ENCODE data around the gene TULP4. TPM values are rescaled to one million over a fixed set of nuclear protein-coding genes. Genes with fewer than 3 reads are reported as not detected.
"Not testable (repeated sequence)": the region's sequence is repeated elsewhere in the genome, so short reads cannot be mapped to it uniquely, and the experiment has no call there.

The TULP4 gene
- total RNA-seq, 1 experiment from 2014 or later = 64.6 TPM

DNA sequence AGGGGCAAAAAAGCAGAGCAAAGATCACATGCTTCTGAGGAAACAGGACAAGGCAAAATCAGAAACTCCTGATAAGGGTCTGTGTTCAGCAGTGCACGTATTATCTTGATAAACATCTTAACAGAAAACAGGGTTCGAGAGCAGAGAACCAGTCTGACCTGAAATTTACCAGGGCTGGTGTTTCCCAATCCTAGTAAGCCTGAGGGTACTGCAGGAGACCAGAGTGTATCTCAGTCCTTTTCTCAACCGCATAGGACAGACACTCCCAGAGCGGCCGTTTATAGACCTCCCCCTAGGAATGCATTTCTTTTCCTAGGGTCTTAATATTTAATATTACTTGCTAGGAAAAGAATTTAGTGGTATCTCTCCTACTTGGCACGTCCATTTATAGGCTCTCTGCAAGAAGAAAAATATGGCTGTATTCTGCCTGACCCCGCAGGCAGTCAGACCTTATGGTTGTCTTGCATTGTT is 15.4 kb upstream of the TULP4 start:
- H3K4me3 Mint-ChIP-seq; H3K27ac Mint-ChIP-seq; H3K18ac ChIP-seq (ENCODE audit: insufficient read length, low read depth, low read length); H4K5ac ChIP-seq (ENCODE audit: insufficient read length, low read depth, low read length); H3K4me1 ChIP-seq (ENCODE audit: insufficient read depth, low read length); DNase-seq; H3K4me1 Mint-ChIP-seq; H4K91ac ChIP-seq (ENCODE audit: insufficient read length, low read depth, low read length); H3K14ac ChIP-seq (ENCODE audit: insufficient read depth, low read length); H3K27me3 ChIP-seq (ENCODE audit: insufficient read depth, low read length); H2AFZ ChIP-seq (ENCODE audit: low read length); H2BK20ac ChIP-seq (ENCODE audit: low read depth, low read length, poor library complexity, severe bottlenecking); H3K79me2 ChIP-seq (ENCODE audit: insufficient read depth, low read length); H3T11ph ChIP-seq (ENCODE audit: low read length); H4K8ac ChIP-seq (replicated peaks; ENCODE audit: insufficient read length, low read depth, low read length); H3K27ac ChIP-seq (ENCODE audit: insufficient read length, low read depth, low read length); H2BK120ac ChIP-seq (ENCODE audit: low read depth, low read length, poor library complexity, severe bottlenecking); H2BK12ac ChIP-seq (ENCODE audit: insufficient read length, low read depth, low read length); H3K9me3 ChIP-seq (ENCODE audit: control insufficient read depth, low read depth, low read length); H3K79me1 ChIP-seq (ENCODE audit: insufficient read depth, low read depth, low read length, poor library complexity, severe bottlenecking); H3K9ac ChIP-seq (ENCODE audit: extremely low read depth, insufficient read length, low read length); H2AK5ac ChIP-seq (ENCODE audit: insufficient read length, low read length); H2BK5ac ChIP-seq (ENCODE audit: insufficient read length, low read length); H3K56ac ChIP-seq (ENCODE audit: insufficient read length, low read depth, low read length); H2BK15ac ChIP-seq (ENCODE audit: low read depth, low read length); H3K4ac ChIP-seq (ENCODE audit: low read depth, low read length); H3K23me2 ChIP-seq (ENCODE audit: insufficient read length, low read depth, low read length, poor library complexity, severe bottlenecking); H4K20me1 ChIP-seq (ENCODE audit: control insufficient read depth, insufficient read depth, insufficient read length); H3K27me3 Mint-ChIP-seq (ENCODE audit: low read depth); H3K4me2 ChIP-seq (ENCODE audit: insufficient read depth, insufficient read length, low read length); H3K23ac ChIP-seq (ENCODE audit: insufficient read length, low read depth, low read length): not testable (repeated sequence)
- Mint-ChIP-seq H3K9me3 (peaks cover 34 to 40% of the 10 kb centered on the region in 2 experiments), H3K36me3 (ENCODE audit: insufficient read depth in 1 of 3, low read depth in 3 of 3) (peaks cover 47 to 55% (median 50%) of the 10 kb centered on the region in 3 experiments)
- WGBS (ENCODE audit: extremely low coverage, insufficient read length, low lambda C conversion rate) = no CpG with 5 or more reads among the region's 7 CpGs

DNA sequence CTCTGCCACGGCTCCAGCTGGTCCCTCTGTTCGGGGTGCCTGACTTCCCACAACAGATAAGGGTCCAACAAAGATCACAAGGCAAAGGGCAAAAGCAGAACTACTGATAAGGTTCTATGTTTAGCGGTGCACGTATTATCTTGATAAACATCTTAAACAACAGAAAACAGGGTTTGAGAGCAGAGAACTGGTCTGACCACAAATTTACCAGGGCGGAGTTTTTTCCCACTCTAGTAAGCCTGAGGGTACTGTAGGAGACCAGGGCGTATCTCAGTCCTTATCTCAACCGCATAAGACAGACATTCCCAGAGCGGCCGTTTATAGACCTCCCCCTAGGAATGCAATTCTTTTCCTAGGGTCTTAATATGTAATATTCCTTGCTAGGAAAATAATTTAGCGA is 14.6 kb upstream of the TULP4 start:
- H3K4me3 Mint-ChIP-seq; H3K27me3 Mint-ChIP-seq (ENCODE audit: low read depth); H2BK20ac ChIP-seq (ENCODE audit: low read depth, low read length, poor library complexity, severe bottlenecking); H3K4ac ChIP-seq (ENCODE audit: low read depth, low read length); H2BK120ac ChIP-seq (ENCODE audit: low read depth, low read length, poor library complexity, severe bottlenecking); H3K23ac ChIP-seq (ENCODE audit: insufficient read length, low read depth, low read length); H3K23me2 ChIP-seq (ENCODE audit: insufficient read length, low read depth, low read length, poor library complexity, severe bottlenecking); H3K79me2 ChIP-seq (ENCODE audit: insufficient read depth, low read length); H3K79me1 ChIP-seq (ENCODE audit: insufficient read depth, low read depth, low read length, poor library complexity, severe bottlenecking); H3K9me3 ChIP-seq (ENCODE audit: control insufficient read depth, low read depth, low read length); H2BK5ac ChIP-seq (ENCODE audit: insufficient read length, low read length); H4K5ac ChIP-seq (ENCODE audit: insufficient read length, low read depth, low read length); H3K9ac ChIP-seq (ENCODE audit: extremely low read depth, insufficient read length, low read length); H3K56ac ChIP-seq (ENCODE audit: insufficient read length, low read depth, low read length); H3K14ac ChIP-seq (ENCODE audit: insufficient read depth, low read length); H3K18ac ChIP-seq (ENCODE audit: insufficient read length, low read depth, low read length); H4K91ac ChIP-seq (ENCODE audit: insufficient read length, low read depth, low read length); H3K4me1 ChIP-seq (ENCODE audit: insufficient read depth, low read length); H2BK15ac ChIP-seq (ENCODE audit: low read depth, low read length); H2AK5ac ChIP-seq (ENCODE audit: insufficient read length, low read length); DNase-seq; H3K27ac Mint-ChIP-seq; H3T11ph ChIP-seq (ENCODE audit: low read length); H4K20me1 ChIP-seq (ENCODE audit: control insufficient read depth, insufficient read depth, insufficient read length); H3K4me1 Mint-ChIP-seq; H2BK12ac ChIP-seq (ENCODE audit: insufficient read length, low read depth, low read length); H2AFZ ChIP-seq (ENCODE audit: low read length); H4K8ac ChIP-seq (replicated peaks; ENCODE audit: insufficient read length, low read depth, low read length); H3K4me2 ChIP-seq (ENCODE audit: insufficient read depth, insufficient read length, low read length); H3K27ac ChIP-seq (ENCODE audit: insufficient read length, low read depth, low read length); H3K27me3 ChIP-seq (ENCODE audit: insufficient read depth, low read length): not testable (repeated sequence)
- Mint-ChIP-seq H3K9me3 (peaks cover 34 to 40% of the 10 kb centered on the region in 2 experiments), H3K36me3 (ENCODE audit: insufficient read depth in 1 of 3, low read depth in 3 of 3) (peaks cover 47 to 55% (median 50%) of the 10 kb centered on the region in 3 experiments)
- no CpG with 5 or more reads among the region's 10 CpGs for WGBS (ENCODE audit: extremely low coverage, insufficient read length, low lambda C conversion rate)

All from H9 (cell line).